Astrocyte (in vitro differentiated cells and primary cell): ENCODE results near the gene ZNF335. TPM values are rescaled to one million over a fixed set of nuclear protein-coding genes. Genes with fewer than 3 reads are reported as not detected.

Source experiments
- DNase-seq: peaks from one replicate; pipeline ENCODE4 v3.0.0-alpha.2; 2010; ENCODE audit warnings: low read depth
- FAIRE-seq: peaks from 2 replicates; lab custom pipeline; 2011; peaks lifted over from hg19 to GRCh38; lab: Jason Lieb, UNC
- H2AFZ ChIP-seq: 2 replicates; pipeline ENCODE4 v1.6.0; 2012; ENCODE audit warnings: low read depth, low read length, inconsistent platforms
- H3K27ac ChIP-seq: 2 replicates; pipeline ENCODE4 v1.5.1; 2011; ENCODE audit warnings: low read depth, low read length, inconsistent platforms
- H3K27me3 ChIP-seq: 2 replicates; pipeline ENCODE4 v1.6.0; 2011; ENCODE audit warnings: low read length, inconsistent platforms; ENCODE audit not compliant: insufficient read depth
- H3K36me3 ChIP-seq: 2 replicates; pipeline ENCODE4 v1.5.1; 2011; ENCODE audit warnings: low read length, inconsistent platforms; ENCODE audit not compliant: insufficient read depth
- H3K4me1 ChIP-seq: 2 replicates; pipeline ENCODE4 v1.5.1; 2011; ENCODE audit warnings: low read length, inconsistent platforms; ENCODE audit not compliant: insufficient read depth
- H3K4me2 ChIP-seq: 2 replicates; pipeline ENCODE4 v1.6.0; 2012; ENCODE audit warnings: low read length, inconsistent platforms
- H3K4me3 ChIP-seq: 2 replicates; pipeline ENCODE4 v1.5.1; 2011; ENCODE audit warnings: low read depth, mild to moderate bottlenecking, low read length, inconsistent platforms; ENCODE audit not compliant: insufficient read depth
- H3K79me2 ChIP-seq: 2 replicates; pipeline ENCODE4 v1.6.0; 2012; ENCODE audit warnings: mild to moderate bottlenecking, low read length, inconsistent platforms; ENCODE audit not compliant: insufficient read depth
- H3K9ac ChIP-seq: 2 replicates; pipeline ENCODE4 v1.6.0; 2012; ENCODE audit warnings: mild to moderate bottlenecking, low read length, inconsistent platforms
- H3K9me3 ChIP-seq: 2 replicates; pipeline ENCODE4 v1.5.1; 2012; ENCODE audit warnings: low read depth, mild to moderate bottlenecking, low read length, inconsistent platforms; ENCODE audit not compliant: insufficient read depth
- H4K20me1 ChIP-seq: 2 replicates; pipeline ENCODE4 v1.6.0; 2012; ENCODE audit warnings: low read length, inconsistent platforms; ENCODE audit not compliant: insufficient read depth
- H3K27ac Mint-ChIP-seq: one replicate; pipeline ENCODE4 v1.8.0; 2021; ENCODE audit warnings: mild to moderate bottlenecking, mixed read lengths; ENCODE audit not compliant: unreplicated experiment
- H3K27me3 Mint-ChIP-seq: one replicate; pipeline ENCODE4 v1.8.0; 2021; ENCODE audit warnings: low read depth, mixed read lengths; ENCODE audit not compliant: unreplicated experiment
- H3K36me3 Mint-ChIP-seq: one replicate; pipeline ENCODE4 v1.8.0; 2021; ENCODE audit warnings: low read depth, mixed read lengths; ENCODE audit not compliant: unreplicated experiment
- H3K4me1 Mint-ChIP-seq: one replicate; pipeline ENCODE4 v1.8.0; 2021; ENCODE audit warnings: low read depth, mixed read lengths; ENCODE audit not compliant: unreplicated experiment
- H3K4me3 Mint-ChIP-seq: one replicate; pipeline ENCODE4 v1.8.0; 2021; ENCODE audit warnings: mild to moderate bottlenecking, moderate library complexity, mixed read lengths; ENCODE audit not compliant: unreplicated experiment
- H3K9me3 Mint-ChIP-seq: one replicate; pipeline ENCODE4 v1.8.0; 2021; ENCODE audit warnings: mild to moderate bottlenecking, mixed read lengths; ENCODE audit not compliant: unreplicated experiment
- EZH2 ChIP-seq: IDR thresholded peaks from 2 replicates; pipeline ENCODE4 v1.6.1; 2012; ENCODE audit warnings: mild to moderate bottlenecking, low read length, inconsistent platforms; ENCODE audit not compliant: insufficient read depth
- total RNA-seq: library from RNA; stranded (reverse); gene quantifications from 2 replicates; pipeline ENCODE4 v1.2.1, GENCODE V29; 2021
- TF ChIP-seq, protein P1 (sequence below): IDR thresholded peaks from 2 replicates; pipeline ENCODE4 v1.5.1; 2011; ENCODE audit warnings: low read depth, mild to moderate bottlenecking, inconsistent platforms, low read length, moderate library complexity; ENCODE audit not compliant: insufficient read depth

The ZNF335 gene
- total RNA-seq, 1 donor from 2014 or later: 18.6 TPM

DNA sequence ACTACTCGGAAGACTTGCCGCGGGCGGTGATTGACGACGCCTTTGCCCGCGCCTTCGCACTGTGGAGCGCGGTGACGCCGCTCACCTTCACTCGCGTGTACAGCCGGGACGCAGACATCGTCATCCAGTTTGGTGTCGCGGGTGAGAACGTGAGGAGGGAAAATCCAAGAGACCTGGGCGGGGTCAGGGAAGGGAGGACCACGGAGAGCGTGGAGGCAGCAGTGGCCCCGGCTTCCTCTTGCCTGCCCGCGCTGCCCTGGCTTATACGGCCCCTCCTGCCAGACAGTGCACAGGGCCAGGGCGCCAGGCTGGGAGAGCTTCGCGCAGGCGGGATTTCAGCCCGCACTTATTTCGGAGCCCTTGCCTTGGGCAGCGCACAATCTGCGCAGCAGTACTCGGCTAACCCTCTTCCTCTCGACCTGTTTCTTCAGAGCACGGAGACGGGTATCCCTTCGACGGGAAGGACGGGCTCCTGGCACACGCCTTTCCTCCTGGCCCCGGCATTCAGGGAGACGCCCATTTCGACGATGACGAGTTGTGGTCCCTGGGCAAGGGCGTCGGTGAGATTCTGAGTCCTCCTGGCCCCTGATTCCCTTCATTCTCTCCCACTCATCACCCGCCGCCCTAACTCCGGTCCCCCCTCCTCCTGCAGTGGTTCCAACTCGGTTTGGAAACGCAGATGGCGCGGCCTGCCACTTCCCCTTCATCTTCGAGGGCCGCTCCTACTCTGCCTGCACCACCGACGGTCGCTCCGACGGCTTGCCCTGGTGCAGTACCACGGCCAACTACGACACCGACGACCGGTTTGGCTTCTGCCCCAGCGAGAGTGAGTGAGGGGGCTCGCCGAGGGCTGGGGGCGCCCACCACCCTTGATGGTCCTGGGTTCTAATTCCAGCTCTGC is 38.7 kb upstream of the ZNF335 start:
- H3K9me3 ChIP-seq: peaks cover 9% of the 10 kb centered on the region
- H3K4me3 ChIP-seq: no peak overlapping the region
- H3K4me3 Mint-ChIP-seq: no peak overlapping the region
- no peak overlapping the region for H2AFZ ChIP-seq
- peak overlapping the region; percentile 46 for H3K4me2 ChIP-seq
- H3K27ac ChIP-seq: no peak overlapping the region
- no peak overlapping the region for H3K9ac ChIP-seq
- H3K4me1 Mint-ChIP-seq: peaks cover 12% of the 10 kb centered on the region
- H3K27me3 ChIP-seq: peaks cover 55% of the 10 kb centered on the region
- no peak overlapping the region for H3K27ac Mint-ChIP-seq
- H3K36me3 ChIP-seq: no peaks in the 10 kb centered on the region
- peaks cover 4% of the 10 kb centered on the region for H3K36me3 Mint-ChIP-seq
- no peaks in the 10 kb centered on the region for H3K79me2 ChIP-seq
- FAIRE-seq (no peak), DNase-seq (no peak)
- TF ChIP-seq, protein P1, sequence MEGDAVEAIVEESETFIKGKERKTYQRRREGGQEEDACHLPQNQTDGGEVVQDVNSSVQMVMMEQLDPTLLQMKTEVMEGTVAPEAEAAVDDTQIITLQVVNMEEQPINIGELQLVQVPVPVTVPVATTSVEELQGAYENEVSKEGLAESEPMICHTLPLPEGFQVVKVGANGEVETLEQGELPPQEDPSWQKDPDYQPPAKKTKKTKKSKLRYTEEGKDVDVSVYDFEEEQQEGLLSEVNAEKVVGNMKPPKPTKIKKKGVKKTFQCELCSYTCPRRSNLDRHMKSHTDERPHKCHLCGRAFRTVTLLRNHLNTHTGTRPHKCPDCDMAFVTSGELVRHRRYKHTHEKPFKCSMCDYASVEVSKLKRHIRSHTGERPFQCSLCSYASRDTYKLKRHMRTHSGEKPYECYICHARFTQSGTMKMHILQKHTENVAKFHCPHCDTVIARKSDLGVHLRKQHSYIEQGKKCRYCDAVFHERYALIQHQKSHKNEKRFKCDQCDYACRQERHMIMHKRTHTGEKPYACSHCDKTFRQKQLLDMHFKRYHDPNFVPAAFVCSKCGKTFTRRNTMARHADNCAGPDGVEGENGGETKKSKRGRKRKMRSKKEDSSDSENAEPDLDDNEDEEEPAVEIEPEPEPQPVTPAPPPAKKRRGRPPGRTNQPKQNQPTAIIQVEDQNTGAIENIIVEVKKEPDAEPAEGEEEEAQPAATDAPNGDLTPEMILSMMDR: no peak
- peak; percentile 54 for TF ChIP-seq EZH2
- H3K9me3 Mint-ChIP-seq: peaks cover 6% of the 10 kb centered on the region
- H3K27me3 Mint-ChIP-seq: peaks cover 8% of the 10 kb centered on the region
- H4K20me1 ChIP-seq: no peaks in the 10 kb centered on the region
- peaks cover 8% of the 10 kb centered on the region for H3K4me1 ChIP-seq

DNA sequence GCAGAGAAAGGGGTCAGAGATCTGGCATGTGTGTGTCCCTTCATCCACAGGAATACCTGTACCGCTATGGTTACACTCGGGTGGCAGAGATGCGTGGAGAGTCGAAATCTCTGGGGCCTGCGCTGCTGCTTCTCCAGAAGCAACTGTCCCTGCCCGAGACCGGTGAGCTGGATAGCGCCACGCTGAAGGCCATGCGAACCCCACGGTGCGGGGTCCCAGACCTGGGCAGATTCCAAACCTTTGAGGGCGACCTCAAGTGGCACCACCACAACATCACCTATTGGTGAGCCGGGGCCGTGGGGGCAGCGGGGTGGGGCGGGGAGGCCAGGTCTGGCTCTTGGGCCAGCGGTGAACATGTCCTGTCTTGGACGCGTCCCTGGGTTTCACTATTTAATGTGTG is 37.8 kb upstream of the ZNF335 start:
- Histone ChIP-seq H3K4me1 (peaks cover 8% of the 10 kb centered on the region), H3K9ac (no peak overlapping the region), H3K36me3 (no peaks in the 10 kb centered on the region), H3K27me3 (peaks cover 58% of the 10 kb centered on the region), H3K4me3 (no peak overlapping the region), H3K4me2 (no peak overlapping the region), H3K79me2 (no peaks in the 10 kb centered on the region), H4K20me1 (no peaks in the 10 kb centered on the region), H3K9me3 (peaks cover 9% of the 10 kb centered on the region), H3K27ac (no peak overlapping the region), H2AFZ (no peak overlapping the region)
- Mint-ChIP-seq H3K27ac (no peak overlapping the region), H3K4me3 (no peak overlapping the region), H3K9me3 (peaks cover 6% of the 10 kb centered on the region), H3K27me3 (peaks cover 8% of the 10 kb centered on the region), H3K36me3 (peaks cover 4% of the 10 kb centered on the region), H3K4me1 (peaks cover 19% of the 10 kb centered on the region)
- FAIRE-seq (no peak), DNase-seq (no peak)
- TF ChIP-seq, protein P1: no peak
- no peak for TF ChIP-seq EZH2

DNA sequence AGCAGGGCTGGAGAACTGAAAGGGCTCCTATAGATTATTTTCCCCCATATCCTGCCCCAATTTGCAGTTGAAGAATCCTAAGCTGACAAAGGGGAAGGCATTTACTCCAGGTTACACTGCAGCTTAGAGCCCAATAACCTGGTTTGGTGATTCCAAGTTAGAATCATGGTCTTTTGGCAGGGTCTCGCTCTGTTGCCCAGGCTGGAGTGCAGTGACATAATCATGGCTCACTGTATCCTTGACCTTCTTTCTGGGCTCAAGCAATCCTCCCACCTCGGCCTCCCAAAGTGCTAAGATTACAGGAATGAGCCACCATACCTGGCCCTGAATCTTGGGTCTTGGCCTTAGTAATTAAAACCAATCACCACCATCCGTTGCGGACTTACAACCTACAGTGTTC is 35.7 kb upstream of the ZNF335 start:
- TF ChIP-seq, protein P1: no peak
- TF ChIP-seq EZH2: no peak
- no peak overlapping the region for H3K27ac Mint-ChIP-seq
- Histone ChIP-seq H4K20me1 (no peaks in the 10 kb centered on the region), H3K4me2 (peak overlapping the region; percentile 36), H3K27ac (no peak overlapping the region), H3K9me3 (peaks cover 9% of the 10 kb centered on the region), H3K27me3 (peaks cover 51% of the 10 kb centered on the region), H3K79me2 (no peaks in the 10 kb centered on the region), H2AFZ (no peak overlapping the region), H3K36me3 (no peaks in the 10 kb centered on the region), H3K9ac (no peak overlapping the region), H3K4me1 (peaks cover 8% of the 10 kb centered on the region), H3K4me3 (no peak overlapping the region)
- H3K36me3 Mint-ChIP-seq: peaks cover 4% of the 10 kb centered on the region
- FAIRE-seq: no peak
- no peak for DNase-seq
- no peak overlapping the region for H3K4me3 Mint-ChIP-seq
- peaks cover 6% of the 10 kb centered on the region for H3K9me3 Mint-ChIP-seq
- no peaks in the 10 kb centered on the region for H3K27me3 Mint-ChIP-seq
- peaks cover 26% of the 10 kb centered on the region for H3K4me1 Mint-ChIP-seq
